ENCODE results near the gene LARP6.

The LARP6 gene

DNA sequence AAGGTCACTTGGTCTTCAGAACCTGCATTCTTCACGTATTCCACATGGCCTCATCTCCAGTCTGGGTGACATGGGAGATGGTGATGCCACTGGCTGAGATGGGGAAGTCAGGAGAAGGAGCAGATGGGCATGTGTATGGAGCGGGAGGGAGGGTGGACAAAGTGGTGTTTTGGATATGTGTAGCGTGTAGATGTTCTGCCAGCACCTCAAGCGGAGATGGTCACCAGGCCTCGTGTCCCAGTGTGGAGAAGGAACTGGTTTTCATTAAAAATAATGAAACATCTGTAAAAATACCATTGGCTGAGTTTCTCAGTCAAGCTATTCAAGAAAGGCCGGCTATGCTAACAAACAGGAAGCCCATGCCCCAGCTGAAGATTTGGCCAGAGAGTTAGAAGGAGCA is 26.2 kb downstream of the LARP6 start:
- DNase-seq (ENCODE audit: low read depth) = peak; percentile 44
- H3K4me3 ChIP-seq (ENCODE audit: low read length) = no peak overlapping the region
- TF ChIP-seq, protein P1, sequence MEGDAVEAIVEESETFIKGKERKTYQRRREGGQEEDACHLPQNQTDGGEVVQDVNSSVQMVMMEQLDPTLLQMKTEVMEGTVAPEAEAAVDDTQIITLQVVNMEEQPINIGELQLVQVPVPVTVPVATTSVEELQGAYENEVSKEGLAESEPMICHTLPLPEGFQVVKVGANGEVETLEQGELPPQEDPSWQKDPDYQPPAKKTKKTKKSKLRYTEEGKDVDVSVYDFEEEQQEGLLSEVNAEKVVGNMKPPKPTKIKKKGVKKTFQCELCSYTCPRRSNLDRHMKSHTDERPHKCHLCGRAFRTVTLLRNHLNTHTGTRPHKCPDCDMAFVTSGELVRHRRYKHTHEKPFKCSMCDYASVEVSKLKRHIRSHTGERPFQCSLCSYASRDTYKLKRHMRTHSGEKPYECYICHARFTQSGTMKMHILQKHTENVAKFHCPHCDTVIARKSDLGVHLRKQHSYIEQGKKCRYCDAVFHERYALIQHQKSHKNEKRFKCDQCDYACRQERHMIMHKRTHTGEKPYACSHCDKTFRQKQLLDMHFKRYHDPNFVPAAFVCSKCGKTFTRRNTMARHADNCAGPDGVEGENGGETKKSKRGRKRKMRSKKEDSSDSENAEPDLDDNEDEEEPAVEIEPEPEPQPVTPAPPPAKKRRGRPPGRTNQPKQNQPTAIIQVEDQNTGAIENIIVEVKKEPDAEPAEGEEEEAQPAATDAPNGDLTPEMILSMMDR (conservative IDR thresholded peaks at IDR 0.05; ENCODE audit: low read length) = no peak

DNA sequence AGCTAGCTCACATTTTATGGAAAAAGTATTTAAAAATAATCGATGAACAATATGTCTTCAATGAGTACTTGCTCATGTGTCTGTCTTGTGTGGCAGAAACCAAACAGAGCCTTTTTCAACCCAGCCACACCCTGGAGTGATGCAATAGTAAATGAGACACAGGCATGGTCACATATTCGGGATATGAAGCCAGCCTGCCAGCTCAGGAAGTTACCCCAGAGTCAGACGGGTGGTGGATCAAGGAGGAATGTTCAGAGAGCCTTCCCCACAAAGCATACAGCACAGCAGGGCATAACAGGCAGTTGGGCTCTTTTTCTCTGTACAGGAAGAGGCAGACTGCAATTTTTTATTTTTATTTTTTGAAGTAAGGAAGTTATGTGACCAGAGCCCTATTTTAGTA is 27.3 kb downstream of the LARP6 start:
- DNase-seq (ENCODE audit: low read depth) = peak; percentile 94
- TF ChIP-seq, protein P1 (conservative IDR thresholded peaks at IDR 0.05; ENCODE audit: low read length) = no peak
- H3K4me3 ChIP-seq (ENCODE audit: low read length) = no peak overlapping the region

DNA sequence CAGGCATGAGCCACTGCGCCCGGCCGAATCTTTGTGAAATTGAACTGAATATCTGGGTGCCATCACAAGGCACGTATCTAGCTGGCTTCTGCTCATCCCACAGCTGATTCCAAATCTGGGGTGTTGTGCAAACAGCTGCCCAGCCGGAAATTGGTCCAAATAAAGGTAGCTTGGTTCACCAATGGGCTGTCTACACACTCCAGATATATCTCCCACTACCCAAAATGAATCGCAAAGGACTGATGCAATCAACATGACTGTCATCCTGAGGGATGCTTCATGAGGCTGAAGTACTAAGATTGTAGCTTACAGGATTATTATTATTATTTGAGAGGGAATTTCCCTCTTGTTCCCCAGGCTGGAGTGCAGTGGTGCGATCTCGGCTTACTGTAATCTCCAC is 28.1 kb downstream of the LARP6 start:
- H3K4me3 ChIP-seq (ENCODE audit: low read length) = no peak overlapping the region
- no peak for DNase-seq (ENCODE audit: low read depth)
- TF ChIP-seq, protein P1 (conservative IDR thresholded peaks at IDR 0.05; ENCODE audit: low read length) = no peak

DNA sequence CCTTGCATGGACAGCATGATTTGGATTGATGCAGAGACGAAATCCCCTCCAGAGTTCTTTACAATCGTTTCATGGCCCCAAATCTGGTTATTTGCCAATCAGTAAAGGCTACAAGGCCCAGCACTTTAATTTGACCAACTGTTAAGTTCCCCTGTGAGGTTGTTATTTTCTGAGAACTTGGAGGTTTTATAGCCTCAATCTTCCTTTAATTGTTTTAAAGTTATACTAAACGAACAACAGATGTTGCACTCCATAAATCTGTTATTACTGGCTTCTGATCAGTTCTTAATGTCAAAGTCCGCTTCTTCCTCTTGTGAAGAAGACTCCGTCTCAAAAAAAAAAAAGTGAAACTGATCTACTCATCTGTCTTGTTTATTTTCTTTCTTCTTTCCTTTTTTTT is 30.8 kb downstream of the LARP6 start:
- H3K4me3 ChIP-seq (ENCODE audit: low read length) = no peak overlapping the region
- TF ChIP-seq, protein P1 (conservative IDR thresholded peaks at IDR 0.05; ENCODE audit: low read length) = no peak
- DNase-seq (ENCODE audit: low read depth) = peak; percentile 54

DNA sequence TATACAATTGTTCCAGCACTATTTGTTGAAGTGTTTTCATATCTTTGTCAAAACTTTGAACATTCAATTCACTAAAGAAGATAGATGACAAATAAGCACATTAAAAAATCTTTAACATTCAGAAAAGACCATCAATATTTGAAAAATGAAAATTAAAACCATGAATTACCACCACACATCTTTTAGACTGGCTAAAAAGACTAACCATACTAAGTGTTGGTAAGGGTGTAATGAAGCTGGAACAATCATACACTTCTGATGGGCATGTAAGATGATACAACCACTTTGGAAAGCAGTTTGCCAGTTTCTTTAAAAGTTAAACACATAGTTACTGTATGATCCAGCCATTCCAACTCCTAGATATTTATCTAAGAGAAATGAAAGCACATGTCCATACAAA is 33.7 kb downstream of the LARP6 start:
- TF ChIP-seq, protein P1 (conservative IDR thresholded peaks at IDR 0.05; ENCODE audit: low read length) = no peak
- no peak overlapping the region for H3K4me3 ChIP-seq (ENCODE audit: low read length)
- no peak for DNase-seq (ENCODE audit: low read depth)

DNA sequence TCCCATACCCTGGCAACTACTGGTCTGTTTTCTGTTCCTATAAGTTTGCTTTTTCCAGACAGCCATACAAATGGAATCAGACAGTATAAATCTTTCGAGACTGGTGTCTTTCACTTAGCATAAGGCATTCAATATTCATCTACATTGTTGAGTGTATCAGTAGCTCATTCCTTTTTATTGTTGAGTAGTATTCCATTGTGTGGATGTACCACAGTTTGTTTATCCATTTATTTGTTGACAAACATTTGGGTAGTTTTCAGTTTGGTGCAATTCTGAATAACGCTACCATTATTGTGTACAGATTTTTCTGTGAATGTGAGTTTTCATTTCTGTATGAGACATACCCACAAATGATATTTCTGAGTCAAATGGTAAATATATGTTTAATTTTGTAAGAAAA is 35.4 kb downstream of the LARP6 start:
- H3K4me3 ChIP-seq (ENCODE audit: low read length) = no peak overlapping the region
- TF ChIP-seq, protein P1 (conservative IDR thresholded peaks at IDR 0.05; ENCODE audit: low read length) = no peak
- DNase-seq (ENCODE audit: low read depth) = no peak

DNA sequence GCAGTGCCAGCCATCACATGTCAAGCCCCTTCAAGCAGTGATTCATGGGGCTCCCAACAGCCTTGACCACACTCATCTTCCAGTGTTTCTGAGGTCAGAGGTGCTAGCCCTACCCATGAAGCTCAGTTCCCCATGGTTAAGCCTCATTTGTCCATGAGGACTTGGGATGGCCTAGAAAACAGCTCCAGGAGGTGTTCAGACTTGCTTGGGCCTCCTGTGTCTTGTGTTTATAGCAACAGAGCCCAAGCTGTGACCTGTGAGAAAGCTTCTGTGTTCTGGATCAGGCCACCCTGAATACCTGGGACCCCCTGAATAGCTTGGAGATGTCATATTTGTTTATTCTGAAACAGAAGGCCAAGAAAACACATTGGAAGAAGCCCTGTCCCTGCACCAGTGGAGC is 36.7 kb downstream of the LARP6 start:
- TF ChIP-seq, protein P1 (conservative IDR thresholded peaks at IDR 0.05; ENCODE audit: low read length) = no peak
- no peak overlapping the region for H3K4me3 ChIP-seq (ENCODE audit: low read length)
- no peak for DNase-seq (ENCODE audit: low read depth)

Data from AG10803 (cell line).